MCF 10A (cell line): Measurements from ENCODE around the gene KRT40. TPM values are rescaled to one million over a fixed set of nuclear protein-coding genes. Genes with fewer than 3 reads are reported as not detected.

ENCODE experiments used
- BruUV-seq: library from RNA; stranded (reverse); fragments of 400-500 nt; replicated peaks from 2 replicates; lab custom pipeline; 2021; lab: Mats Ljungman, UMichigan
- CTCF ChIA-PET: fragments of 300-600 bp; sonication (Branson Sonifier 250); formaldehyde crosslinking; extraction: SDS; loops from one replicate; lab custom pipeline; 2021; ENCODE audit warnings: antibody characterized with exemption, inconsistent platforms; lab: Yijun Ruan, JAX
- POLR2A ChIA-PET: fragments of 300-600, 350-650 bp; sonication (Branson Sonifier 250); formaldehyde crosslinking; extraction: SDS; loops from one replicate; lab custom pipeline; 2020; ENCODE audit warnings: antibody characterized with exemption, inconsistent platforms; lab: Yijun Ruan, JAX
- DNase-seq: peaks from one replicate; pipeline ENCODE4 v3.0.0-alpha.2; 2018; ENCODE audit not compliant: unreplicated experiment
- H3K27ac Mint-ChIP-seq: one replicate; pipeline ENCODE4 v1.8.0; 2022; ENCODE audit warnings: mild to moderate bottlenecking, low read depth, mixed read lengths; ENCODE audit not compliant: unreplicated experiment
- H3K27me3 Mint-ChIP-seq: one replicate; pipeline ENCODE4 v1.8.0; 2022; ENCODE audit warnings: mixed read lengths; ENCODE audit not compliant: insufficient read depth, unreplicated experiment
- H3K36me3 Mint-ChIP-seq: one replicate; pipeline ENCODE4 v1.8.0; 2022; ENCODE audit warnings: mild to moderate bottlenecking, moderate library complexity, mixed read lengths; ENCODE audit not compliant: insufficient read depth, unreplicated experiment
- H3K4me1 Mint-ChIP-seq: one replicate; pipeline ENCODE4 v1.8.0; 2022; ENCODE audit warnings: mixed read lengths; ENCODE audit not compliant: insufficient read depth, unreplicated experiment
- H3K4me3 Mint-ChIP-seq: one replicate; pipeline ENCODE4 v1.8.0; 2022; ENCODE audit warnings: mild to moderate bottlenecking, moderate library complexity, mixed read lengths; ENCODE audit not compliant: unreplicated experiment
- H3K9me3 Mint-ChIP-seq: one replicate; pipeline ENCODE4 v1.8.0; 2022; ENCODE audit warnings: mixed read lengths; ENCODE audit not compliant: unreplicated experiment
- CTCF ChIP-seq: fragments of 200-600 bp; IDR thresholded peaks from one replicate; pipeline ENCODE4 v1.8.0; 2022; ENCODE audit warnings: antibody characterized with exemption, mild to moderate bottlenecking; ENCODE audit not compliant: unreplicated experiment
- intact Hi-C: fragments of 100-400 bp; cut with micrococcal nuclease; formaldehyde crosslinking; loops from 2 replicates; pipeline ENCODE4 v1.14.1; 2022
- total RNA-seq: library from RNA; stranded (reverse); gene quantifications from 2 replicates; pipeline ENCODE4 v1.2.3, GENCODE V29; 2022

KRT40 gene
- total RNA-seq, 1 experiment from 2014 or later = not detected

- intact Hi-C loops = no loop called here
- CTCF ChIA-PET = interaction anchor here (0.5 to 0.7 kb wide), 3 partner anchors 35 to 567 kb away, joined by 3 to 4 read pairs (median 3); no protein-coding TSS in a partner anchor
Observed at GRCh38 chr17:40981115-40981514, 3.0 kb downstream of the KRT40 start.

GRCh38 chr17:40980596-40980995 lies 3.5 kb downstream of the KRT40 start:
- BruUV-seq = no TSS peak
- peaks cover 11% of the 10 kb centered on the region for H3K27me3 Mint-ChIP-seq
- CTCF ChIA-PET = interaction anchor here (0.7 kb wide), 2 partner anchors 34 to 349 kb away, joined by 3 to 4 read pairs; no protein-coding TSS in a partner anchor
- H3K36me3 Mint-ChIP-seq = no peaks in the 10 kb centered on the region
- H3K4me3 Mint-ChIP-seq = no peak overlapping the region
- H3K4me1 Mint-ChIP-seq = no peaks in the 10 kb centered on the region
- intact Hi-C loops = no loop called here
- no peak overlapping the region for H3K27ac Mint-ChIP-seq
- TF ChIP-seq CTCF = no peak
- no peaks in the 10 kb centered on the region for H3K9me3 Mint-ChIP-seq
- DNase-seq = no peak
- POLR2A ChIA-PET = interaction anchor here (1.3 kb wide), 1 partner anchor 14 kb away, joined by 3 read pairs; the partner anchor contains the start of gene KRT39

More at GRCh38 chr17:40981115-40981514, 3.0 kb downstream of the KRT40 start:
- Mint-ChIP-seq H3K4me3 (no peak overlapping the region), H3K9me3 (no peaks in the 10 kb centered on the region), H3K36me3 (no peaks in the 10 kb centered on the region), H3K27ac (no peak overlapping the region), H3K27me3 (peaks cover 14% of the 10 kb centered on the region), H3K4me1 (no peaks in the 10 kb centered on the region)
- no peak for TF ChIP-seq CTCF
- POLR2A ChIA-PET = interaction anchor here (1.3 to 2.4 kb wide), 2 partner anchors 11 kb away, joined by 3 to 5 read pairs; no protein-coding TSS in a partner anchor
- no peak for DNase-seq
- BruUV-seq = no TSS peak

GRCh38 chr17:40980117-40980516 lies 4.0 kb downstream of the KRT40 start:
- Mint-ChIP-seq H3K4me1 (no peaks in the 10 kb centered on the region), H3K4me3 (no peak overlapping the region), H3K27me3 (peaks cover 11% of the 10 kb centered on the region), H3K9me3 (no peaks in the 10 kb centered on the region), H3K27ac (no peak overlapping the region), H3K36me3 (no peaks in the 10 kb centered on the region)
- intact Hi-C loops = no loop called here
- CTCF ChIA-PET = interaction anchor here (0.7 kb wide), 2 partner anchors 34 to 350 kb away, joined by 3 to 4 read pairs; no protein-coding TSS in a partner anchor
- DNase-seq = no peak
- TF ChIP-seq CTCF = no peak
- POLR2A ChIA-PET = interaction anchor here (1.3 kb wide), 1 partner anchor 13 kb away, joined by 3 read pairs; the partner anchor contains the start of gene KRT39
- BruUV-seq = no TSS peak

GRCh38 chr17:40978575-40979151 lies 5.5 kb downstream of the KRT40 start:
- no peaks in the 10 kb centered on the region for H3K36me3 Mint-ChIP-seq
- intact Hi-C loops = no loop called here
- TF ChIP-seq CTCF = no peak
- CTCF ChIA-PET = no interaction called here
- H3K4me1 Mint-ChIP-seq = no peaks in the 10 kb centered on the region
- DNase-seq = no peak
- H3K4me3 Mint-ChIP-seq = no peak overlapping the region
- H3K27me3 Mint-ChIP-seq = peaks cover 4% of the 10 kb centered on the region
- H3K9me3 Mint-ChIP-seq = no peaks in the 10 kb centered on the region
- BruUV-seq = no TSS peak
- POLR2A ChIA-PET = interaction anchor here (0.7 kb wide), 1 partner anchor 1209 kb away, joined by 4 read pairs; no protein-coding TSS in a partner anchor
- no peak overlapping the region for H3K27ac Mint-ChIP-seq
